Esophagus squamous epithelium (tissue), 4 donors: Measurements from ENCODE around the gene GPRC5A.

ENCODE experiments used
- CTCF ChIP-seq, 6 experiments: fragments of 450-650 bp in 4 of 6; fragments of 200-600 bp in 2 of 6; sonication (generic) in 2 of 6; IDR thresholded peaks; one replicate each; pipeline ENCODE4 v1.5.1; 2016 to 2019; ENCODE audit warnings: antibody characterized with exemption in 6 of 6, mild to moderate bottlenecking in 4 of 6, moderate library complexity in 4 of 6
- POLR2A ChIP-seq, 4 donors: fragments of 450-650 bp; IDR thresholded peaks; one replicate each; pipeline ENCODE4 v1.6.1; 2017; ENCODE audit warnings: antibody characterized with exemption in 4 of 4, mild to moderate bottlenecking in 4 of 4, moderate library complexity in 3 of 4

GRCh38 chr12:12903642-12904609 is 12.6 kb downstream of the GPRC5A start:
- no peak for TF ChIP-seq CTCF (IDR thresholded peaks at IDR 0.05)
- no peak for TF ChIP-seq POLR2A (IDR thresholded peaks at IDR 0.05)
